Choroid plexus epithelial cell (primary cell): Measurements from ENCODE around the gene HNRNPA1.

ENCODE experiments used
- DNase-seq: peaks from one replicate; pipeline ENCODE4 v3.0.0-alpha.2; 2010; ENCODE audit warnings: low read depth
- H3K4me3 ChIP-seq: 2 replicates; pipeline ENCODE4 v1.5.1; 2011; ENCODE audit warnings: low read depth, mild to moderate bottlenecking, control low read depth, low read length, moderate library complexity
- TF ChIP-seq, protein P1 (sequence below): conservative IDR thresholded peaks from 2 replicates; pipeline ENCODE4 v1.5.1; 2011; ENCODE audit warnings: low read depth, mild to moderate bottlenecking, control low read depth, inconsistent platforms, low read length, moderate library complexity

HNRNPA1 gene

DNA sequence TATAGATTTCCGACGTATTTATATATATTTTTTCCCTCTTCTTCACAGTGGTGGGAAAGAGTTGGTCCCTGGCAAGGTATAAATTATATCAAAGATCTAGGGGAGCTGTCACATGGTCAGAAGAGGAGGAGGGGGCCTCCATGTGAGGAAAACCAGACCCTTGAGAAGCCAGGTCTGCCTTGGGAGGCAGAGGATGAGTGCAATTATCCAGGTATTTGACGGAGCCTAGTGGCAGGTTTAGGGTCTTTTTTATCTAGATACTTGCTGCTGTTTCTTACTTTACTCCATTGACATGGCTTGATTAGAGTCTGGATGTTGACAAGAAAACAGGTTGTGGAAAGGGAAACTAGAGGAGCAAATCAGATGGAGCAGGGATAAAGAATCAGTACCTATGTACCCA is 49.9 kb downstream of the HNRNPA1 start:
- no peak overlapping the region for H3K4me3 ChIP-seq
- TF ChIP-seq, protein P1, sequence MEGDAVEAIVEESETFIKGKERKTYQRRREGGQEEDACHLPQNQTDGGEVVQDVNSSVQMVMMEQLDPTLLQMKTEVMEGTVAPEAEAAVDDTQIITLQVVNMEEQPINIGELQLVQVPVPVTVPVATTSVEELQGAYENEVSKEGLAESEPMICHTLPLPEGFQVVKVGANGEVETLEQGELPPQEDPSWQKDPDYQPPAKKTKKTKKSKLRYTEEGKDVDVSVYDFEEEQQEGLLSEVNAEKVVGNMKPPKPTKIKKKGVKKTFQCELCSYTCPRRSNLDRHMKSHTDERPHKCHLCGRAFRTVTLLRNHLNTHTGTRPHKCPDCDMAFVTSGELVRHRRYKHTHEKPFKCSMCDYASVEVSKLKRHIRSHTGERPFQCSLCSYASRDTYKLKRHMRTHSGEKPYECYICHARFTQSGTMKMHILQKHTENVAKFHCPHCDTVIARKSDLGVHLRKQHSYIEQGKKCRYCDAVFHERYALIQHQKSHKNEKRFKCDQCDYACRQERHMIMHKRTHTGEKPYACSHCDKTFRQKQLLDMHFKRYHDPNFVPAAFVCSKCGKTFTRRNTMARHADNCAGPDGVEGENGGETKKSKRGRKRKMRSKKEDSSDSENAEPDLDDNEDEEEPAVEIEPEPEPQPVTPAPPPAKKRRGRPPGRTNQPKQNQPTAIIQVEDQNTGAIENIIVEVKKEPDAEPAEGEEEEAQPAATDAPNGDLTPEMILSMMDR: no peak
- no peak for DNase-seq

DNA sequence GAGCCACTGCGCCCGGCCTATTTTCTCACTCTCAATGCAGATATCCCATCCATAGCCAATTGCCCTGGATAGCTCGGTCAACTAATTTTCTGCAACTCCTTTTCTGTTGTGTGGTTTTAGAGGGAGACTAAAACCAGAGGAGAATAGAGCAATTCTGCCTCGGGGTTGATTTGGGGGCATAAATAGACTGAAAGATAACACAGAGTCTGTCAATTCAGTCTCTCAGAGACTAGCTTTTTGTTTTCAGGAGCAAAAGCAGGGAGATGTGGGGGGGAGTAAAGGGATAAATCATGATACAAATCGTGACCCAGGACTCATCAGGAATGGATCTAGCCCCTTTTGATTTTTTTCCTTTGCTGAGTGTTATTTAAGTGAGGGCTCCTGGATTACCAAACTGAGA is 50.9 kb downstream of the HNRNPA1 start:
- no peak overlapping the region for H3K4me3 ChIP-seq
- TF ChIP-seq, protein P1: no peak

DNA sequence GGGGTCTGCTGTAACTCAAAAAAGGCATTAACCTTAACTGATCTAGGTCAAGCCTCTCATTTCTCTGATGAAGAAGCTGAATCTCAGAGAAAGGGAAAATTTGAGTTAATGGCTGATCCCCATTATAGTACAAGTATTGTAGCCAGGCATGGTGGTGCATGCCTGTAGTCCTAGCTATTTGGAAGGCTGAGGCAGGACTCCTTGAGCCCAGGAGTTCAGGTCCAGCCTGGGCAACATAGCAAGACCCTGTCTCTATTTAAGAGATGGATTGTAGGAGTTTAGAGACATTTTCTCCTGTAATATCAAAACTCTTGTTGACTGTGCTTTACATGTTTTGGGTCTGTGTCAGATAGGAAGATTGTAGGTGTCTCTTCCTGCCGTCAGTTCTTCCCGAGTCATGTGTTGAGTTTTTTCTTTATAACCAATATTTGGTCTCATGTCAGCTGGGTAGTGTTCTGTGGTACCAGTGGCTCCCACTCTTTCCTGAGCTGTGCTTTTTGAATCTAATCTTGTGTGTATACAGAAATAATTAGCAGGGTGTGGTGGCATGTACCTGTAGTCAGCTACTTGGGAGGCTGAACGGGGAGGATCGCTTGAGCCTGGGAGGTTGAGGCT is 53.0 kb downstream of the HNRNPA1 start:
- TF ChIP-seq, protein P1: no peak
- no peak overlapping the region for H3K4me3 ChIP-seq
- no peak for DNase-seq

More for the DNA sequence above, 50.9 kb downstream of the HNRNPA1 start:
- no peak for DNase-seq
